IPS-NIHi7 (cell line): Measurements from ENCODE around the gene PIP5KL1.

Experiments used
- DNase-seq: peaks from one replicate; pipeline ENCODE4 v3.0.0; 2012; ENCODE audit warnings: mixed read lengths; ENCODE audit errors: extremely low spot score

PIP5KL1 gene

GRCh38 chr9:127873886-127874285, 56.7 kb downstream of the PIP5KL1 start:
- no peak for DNase-seq

- DNase-seq, result no peak
Observed at GRCh38 chr9:127873223-127873691, 57.3 kb downstream of the PIP5KL1 start.

- no peak for DNase-seq
Observed at GRCh38 chr9:127872369-127873222, 58.0 kb downstream of the PIP5KL1 start.

- DNase-seq, result no peak
Observed at GRCh38 chr9:127871531-127871930, 59.0 kb downstream of the PIP5KL1 start.

GRCh38 chr9:127870887-127871286, 59.7 kb downstream of the PIP5KL1 start:
- DNase-seq, result no peak
